SW 1271 (cell line): ENCODE measurements around the gene DHRS4L2.

ENCODE experiments used
- DNase-seq, 2 experiments: peaks; one replicate each; lab custom pipeline; 2025; lab: John Stamatoyannopoulos, UW

The DHRS4L2 gene

GRCh38 chr14:24053548-24054323, 65.0 kb downstream of the DHRS4L2 start:
- no peak for DNase-seq

- DNase-seq = no peak
Observed at GRCh38 chr14:24054324-24054641, 65.6 kb downstream of the DHRS4L2 start.

GRCh38 chr14:24054646-24055045, 65.9 kb downstream of the DHRS4L2 start:
- DNase-seq = no peak
